Astrocyte (in vitro differentiated cells and primary cell): Measurements from ENCODE around the gene HCRTR1. TPM values are rescaled to one million over a fixed set of nuclear protein-coding genes. Genes with fewer than 3 reads are reported as not detected.

Experiments used
- DNase-seq: peaks from one replicate; pipeline ENCODE4 v3.0.0-alpha.2; 2010; ENCODE audit warnings: low read depth
- FAIRE-seq: peaks from 2 replicates; lab custom pipeline; 2011; peaks lifted over from hg19 to GRCh38; lab: Jason Lieb, UNC
- H2AFZ ChIP-seq: 2 replicates; pipeline ENCODE4 v1.6.0; 2012; ENCODE audit warnings: low read depth, low read length, inconsistent platforms
- H3K27ac ChIP-seq: 2 replicates; pipeline ENCODE4 v1.5.1; 2011; ENCODE audit warnings: low read depth, low read length, inconsistent platforms
- H3K27me3 ChIP-seq: 2 replicates; pipeline ENCODE4 v1.6.0; 2011; ENCODE audit warnings: low read length, inconsistent platforms; ENCODE audit not compliant: insufficient read depth
- H3K36me3 ChIP-seq: 2 replicates; pipeline ENCODE4 v1.5.1; 2011; ENCODE audit warnings: low read length, inconsistent platforms; ENCODE audit not compliant: insufficient read depth
- H3K4me1 ChIP-seq: 2 replicates; pipeline ENCODE4 v1.5.1; 2011; ENCODE audit warnings: low read length, inconsistent platforms; ENCODE audit not compliant: insufficient read depth
- H3K4me2 ChIP-seq: 2 replicates; pipeline ENCODE4 v1.6.0; 2012; ENCODE audit warnings: low read length, inconsistent platforms
- H3K4me3 ChIP-seq: 2 replicates; pipeline ENCODE4 v1.5.1; 2011; ENCODE audit warnings: low read depth, mild to moderate bottlenecking, low read length, inconsistent platforms; ENCODE audit not compliant: insufficient read depth
- H3K79me2 ChIP-seq: 2 replicates; pipeline ENCODE4 v1.6.0; 2012; ENCODE audit warnings: mild to moderate bottlenecking, low read length, inconsistent platforms; ENCODE audit not compliant: insufficient read depth
- H3K9ac ChIP-seq: 2 replicates; pipeline ENCODE4 v1.6.0; 2012; ENCODE audit warnings: mild to moderate bottlenecking, low read length, inconsistent platforms
- H3K9me3 ChIP-seq: 2 replicates; pipeline ENCODE4 v1.5.1; 2012; ENCODE audit warnings: low read depth, mild to moderate bottlenecking, low read length, inconsistent platforms; ENCODE audit not compliant: insufficient read depth
- H4K20me1 ChIP-seq: 2 replicates; pipeline ENCODE4 v1.6.0; 2012; ENCODE audit warnings: low read length, inconsistent platforms; ENCODE audit not compliant: insufficient read depth
- H3K27ac Mint-ChIP-seq: one replicate; pipeline ENCODE4 v1.8.0; 2021; ENCODE audit warnings: mild to moderate bottlenecking, mixed read lengths; ENCODE audit not compliant: unreplicated experiment
- H3K27me3 Mint-ChIP-seq: one replicate; pipeline ENCODE4 v1.8.0; 2021; ENCODE audit warnings: low read depth, mixed read lengths; ENCODE audit not compliant: unreplicated experiment
- H3K36me3 Mint-ChIP-seq: one replicate; pipeline ENCODE4 v1.8.0; 2021; ENCODE audit warnings: low read depth, mixed read lengths; ENCODE audit not compliant: unreplicated experiment
- H3K4me1 Mint-ChIP-seq: one replicate; pipeline ENCODE4 v1.8.0; 2021; ENCODE audit warnings: low read depth, mixed read lengths; ENCODE audit not compliant: unreplicated experiment
- H3K4me3 Mint-ChIP-seq: one replicate; pipeline ENCODE4 v1.8.0; 2021; ENCODE audit warnings: mild to moderate bottlenecking, moderate library complexity, mixed read lengths; ENCODE audit not compliant: unreplicated experiment
- H3K9me3 Mint-ChIP-seq: one replicate; pipeline ENCODE4 v1.8.0; 2021; ENCODE audit warnings: mild to moderate bottlenecking, mixed read lengths; ENCODE audit not compliant: unreplicated experiment
- EZH2 ChIP-seq: IDR thresholded peaks from 2 replicates; pipeline ENCODE4 v1.6.1; 2012; ENCODE audit warnings: mild to moderate bottlenecking, low read length, inconsistent platforms; ENCODE audit not compliant: insufficient read depth
- total RNA-seq: library from RNA; stranded (reverse); gene quantifications from 2 replicates; pipeline ENCODE4 v1.2.1, GENCODE V29; 2021
- TF ChIP-seq, protein P1 (sequence below): IDR thresholded peaks from 2 replicates; pipeline ENCODE4 v1.5.1; 2011; ENCODE audit warnings: low read depth, mild to moderate bottlenecking, inconsistent platforms, low read length, moderate library complexity; ENCODE audit not compliant: insufficient read depth

HCRTR1 gene
- total RNA-seq, 1 donor from 2014 or later: not detected

DNA sequence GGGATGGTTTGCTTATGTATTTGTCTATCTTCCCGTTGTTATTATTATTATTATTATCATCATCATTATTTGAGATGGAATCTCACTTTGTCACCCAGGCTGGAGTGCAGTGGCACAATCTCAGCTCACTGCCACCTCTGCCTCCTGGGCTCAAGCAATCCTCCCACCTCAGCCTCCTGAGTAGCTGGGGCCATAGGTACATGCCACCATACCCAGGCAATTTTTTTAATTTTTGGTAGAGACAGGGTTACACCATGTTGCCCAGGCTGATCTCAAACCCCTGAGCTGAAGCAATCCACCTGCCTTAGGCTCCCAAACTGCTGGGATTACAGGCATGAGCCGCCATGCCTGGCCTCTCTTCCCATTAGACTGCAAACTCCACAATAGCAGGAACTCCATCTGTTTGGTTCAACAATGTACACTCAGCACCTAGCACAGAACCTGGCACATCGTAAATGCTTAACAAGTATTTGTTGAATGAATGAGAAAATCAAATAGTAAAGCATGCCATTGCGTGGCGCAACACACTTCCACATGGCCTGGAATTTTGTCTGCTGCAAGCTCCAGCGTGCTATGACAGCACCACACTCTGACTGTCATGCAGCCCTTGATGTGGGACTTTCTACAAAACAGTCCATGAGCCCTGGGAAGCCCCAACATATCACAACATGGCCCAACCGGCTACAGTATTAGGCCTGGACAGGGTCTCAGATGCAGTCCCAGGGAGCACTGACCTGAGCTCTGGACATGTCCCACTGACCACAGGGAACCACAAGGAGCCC is 45.0 kb upstream of the HCRTR1 start:
- Histone ChIP-seq H3K79me2 (no peaks in the 10 kb centered on the region), H3K9ac (no peak overlapping the region), H3K27me3 (no peaks in the 10 kb centered on the region), H3K4me2 (no peak overlapping the region), H3K9me3 (no peaks in the 10 kb centered on the region), H4K20me1 (no peaks in the 10 kb centered on the region), H2AFZ (no peak overlapping the region), H3K4me3 (no peak overlapping the region), H3K36me3 (no peaks in the 10 kb centered on the region), H3K27ac (no peak overlapping the region), H3K4me1 (peaks cover 42% of the 10 kb centered on the region)
- Mint-ChIP-seq H3K27me3 (peaks cover 25% of the 10 kb centered on the region), H3K36me3 (no peaks in the 10 kb centered on the region), H3K4me1 (peaks cover 36% of the 10 kb centered on the region), H3K4me3 (no peak overlapping the region), H3K9me3 (no peaks in the 10 kb centered on the region), H3K27ac (no peak overlapping the region)
- DNase-seq (no peak), FAIRE-seq (no peak)
- TF ChIP-seq, protein P1, sequence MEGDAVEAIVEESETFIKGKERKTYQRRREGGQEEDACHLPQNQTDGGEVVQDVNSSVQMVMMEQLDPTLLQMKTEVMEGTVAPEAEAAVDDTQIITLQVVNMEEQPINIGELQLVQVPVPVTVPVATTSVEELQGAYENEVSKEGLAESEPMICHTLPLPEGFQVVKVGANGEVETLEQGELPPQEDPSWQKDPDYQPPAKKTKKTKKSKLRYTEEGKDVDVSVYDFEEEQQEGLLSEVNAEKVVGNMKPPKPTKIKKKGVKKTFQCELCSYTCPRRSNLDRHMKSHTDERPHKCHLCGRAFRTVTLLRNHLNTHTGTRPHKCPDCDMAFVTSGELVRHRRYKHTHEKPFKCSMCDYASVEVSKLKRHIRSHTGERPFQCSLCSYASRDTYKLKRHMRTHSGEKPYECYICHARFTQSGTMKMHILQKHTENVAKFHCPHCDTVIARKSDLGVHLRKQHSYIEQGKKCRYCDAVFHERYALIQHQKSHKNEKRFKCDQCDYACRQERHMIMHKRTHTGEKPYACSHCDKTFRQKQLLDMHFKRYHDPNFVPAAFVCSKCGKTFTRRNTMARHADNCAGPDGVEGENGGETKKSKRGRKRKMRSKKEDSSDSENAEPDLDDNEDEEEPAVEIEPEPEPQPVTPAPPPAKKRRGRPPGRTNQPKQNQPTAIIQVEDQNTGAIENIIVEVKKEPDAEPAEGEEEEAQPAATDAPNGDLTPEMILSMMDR: no peak
- no peak for TF ChIP-seq EZH2

DNA sequence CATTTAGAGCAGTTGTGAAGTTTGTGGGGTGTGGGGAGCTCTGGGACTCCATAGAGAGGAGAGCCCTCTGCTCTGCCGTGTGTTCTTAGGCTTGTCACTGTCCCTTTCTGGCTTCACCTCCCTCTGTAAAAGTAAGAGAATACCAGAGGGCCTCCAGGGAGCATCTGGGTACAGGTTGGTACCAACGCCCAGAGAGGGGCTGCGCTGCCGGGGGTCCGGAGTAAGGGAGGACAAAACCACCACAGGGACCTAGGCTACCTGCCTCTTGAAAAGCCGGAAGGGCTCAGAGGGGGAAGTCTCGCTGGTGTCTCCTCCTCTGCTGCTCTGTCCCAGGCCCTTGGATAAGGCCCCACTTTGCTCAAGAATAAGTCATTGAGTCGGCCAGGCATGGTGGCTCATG is 44.2 kb upstream of the HCRTR1 start:
- TF ChIP-seq EZH2: no peak
- TF ChIP-seq, protein P1: no peak
- Histone ChIP-seq H4K20me1 (no peaks in the 10 kb centered on the region), H2AFZ (no peak overlapping the region), H3K27me3 (no peaks in the 10 kb centered on the region), H3K9ac (no peak overlapping the region), H3K36me3 (no peaks in the 10 kb centered on the region), H3K4me1 (peaks cover 48% of the 10 kb centered on the region), H3K4me2 (no peak overlapping the region), H3K79me2 (no peaks in the 10 kb centered on the region), H3K27ac (no peak overlapping the region), H3K4me3 (no peak overlapping the region), H3K9me3 (no peaks in the 10 kb centered on the region)
- peaks cover 26% of the 10 kb centered on the region for H3K27me3 Mint-ChIP-seq
- peaks cover 35% of the 10 kb centered on the region for H3K4me1 Mint-ChIP-seq
- no peak overlapping the region for H3K4me3 Mint-ChIP-seq
- DNase-seq (no peak), FAIRE-seq (no peak)
- no peaks in the 10 kb centered on the region for H3K36me3 Mint-ChIP-seq
- no peaks in the 10 kb centered on the region for H3K9me3 Mint-ChIP-seq
- H3K27ac Mint-ChIP-seq: no peak overlapping the region

DNA sequence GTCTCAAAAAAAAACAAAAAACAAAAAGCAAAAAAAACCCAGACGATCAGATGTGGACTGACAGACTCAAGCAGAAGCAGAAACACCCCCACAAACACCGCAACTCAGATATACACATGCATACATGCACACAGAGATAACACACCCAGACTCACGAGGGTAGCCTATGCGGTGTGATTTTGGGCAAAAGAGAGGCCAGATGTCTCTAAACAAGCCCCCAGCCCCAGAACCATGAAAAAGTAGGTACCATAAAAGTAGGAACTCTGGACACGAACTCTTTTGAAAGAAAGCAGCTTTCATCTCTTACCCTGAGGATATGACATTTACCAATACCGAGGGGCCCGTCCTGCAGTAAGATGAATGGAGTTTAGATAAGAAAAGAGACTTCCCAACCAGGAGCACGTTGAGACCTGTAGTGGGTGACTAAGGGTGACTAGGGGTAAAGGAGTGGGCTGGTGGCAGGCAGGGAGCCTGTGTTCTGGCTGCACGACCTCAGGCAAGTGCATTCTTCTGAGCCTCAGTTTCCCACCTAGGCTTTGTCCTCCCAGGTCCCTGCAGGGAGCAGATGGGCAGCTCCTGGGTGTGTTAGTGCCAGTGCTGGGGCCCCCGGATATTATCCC is 42.6 kb upstream of the HCRTR1 start:
- FAIRE-seq (no peak), DNase-seq (no peak)
- Mint-ChIP-seq H3K9me3 (no peaks in the 10 kb centered on the region), H3K27ac (no peak overlapping the region), H3K4me3 (peak overlapping the region; percentile 52), H3K27me3 (peaks cover 21% of the 10 kb centered on the region), H3K36me3 (no peaks in the 10 kb centered on the region), H3K4me1 (peaks cover 36% of the 10 kb centered on the region)
- Histone ChIP-seq H3K27me3 (no peaks in the 10 kb centered on the region), H3K79me2 (no peaks in the 10 kb centered on the region), H3K9me3 (no peaks in the 10 kb centered on the region), H3K27ac (no peak overlapping the region), H2AFZ (no peak overlapping the region), H4K20me1 (no peaks in the 10 kb centered on the region), H3K4me1 (peaks cover 53% of the 10 kb centered on the region), H3K36me3 (no peaks in the 10 kb centered on the region), H3K4me2 (peak overlapping the region; percentile 71), H3K4me3 (no peak overlapping the region), H3K9ac (no peak overlapping the region)
- TF ChIP-seq, protein P1: no peak
- TF ChIP-seq EZH2: no peak
